Measurements from ENCODE around the gene SRMS.

SRMS gene

GRCh38 chr20:63513207-63513606 lies 34.3 kb downstream of the SRMS start:
- H3K4me3 ChIP-seq (ENCODE audit: control insufficient read depth in 1 of 7, extremely low read depth in 1 of 7, insufficient read depth in 4 of 7, low read depth in 2 of 7, low read length in 6 of 7), result no peak overlapping the region
- ChIA-PET POLR2A (no interaction called here), CTCF (no interaction called here)
- H3K4me1 ChIP-seq (ENCODE audit: control extremely low read depth in 1 of 4, control insufficient read depth in 4 of 4, insufficient read depth in 4 of 4, low read length in 3 of 4), result peaks cover 0 to 6% (median 3%) of the 10 kb centered on the region in 4 experiments
- WGBS (ENCODE audit: insufficient coverage), result 90% methylated on average over 2 of the region's 3 CpGs
- peaks cover 2 to 16% (median 6%) of the 10 kb centered on the region in 5 experiments for H3K27me3 ChIP-seq (replicated peaks in 2 of 5; ENCODE audit: control insufficient read depth in 4 of 5, insufficient read depth in 5 of 5, low read length in 4 of 5)
- DNase-seq, result no peak
- no peak overlapping the region for H3K27ac ChIP-seq (ENCODE audit: insufficient read depth in 1 of 2, low read depth in 1 of 2, low read length in 2 of 2, poor library complexity in 1 of 2, severe bottlenecking in 2 of 2)
- no peaks in the 10 kb centered on the region for H3K36me3 ChIP-seq (ENCODE audit: control insufficient read depth in 4 of 4, insufficient read depth in 4 of 4, low read length in 3 of 4)
- H3K9me3 ChIP-seq (ENCODE audit: control extremely low read depth in 1 of 5, control insufficient read depth in 4 of 5, insufficient read depth in 2 of 5, low read depth in 1 of 5, low read length in 4 of 5), result peaks cover 0 to 8% (median 6%) of the 10 kb centered on the region in 5 experiments

- Histone ChIP-seq H3K27me3 (replicated peaks in 2 of 5; ENCODE audit: control insufficient read depth in 4 of 5, insufficient read depth in 5 of 5, low read length in 4 of 5) (peaks cover 6 to 36% (median 7%) of the 10 kb centered on the region in 5 experiments), H3K4me3 (ENCODE audit: control insufficient read depth in 1 of 7, extremely low read depth in 1 of 7, insufficient read depth in 4 of 7, low read depth in 2 of 7, low read length in 6 of 7) (no peak overlapping the region), H3K9me3 (ENCODE audit: control extremely low read depth in 1 of 5, control insufficient read depth in 4 of 5, insufficient read depth in 2 of 5, low read depth in 1 of 5, low read length in 4 of 5) (peaks cover 0 to 29% (median 19%) of the 10 kb centered on the region in 5 experiments), H3K27ac (ENCODE audit: insufficient read depth in 1 of 2, low read depth in 1 of 2, low read length in 2 of 2, poor library complexity in 1 of 2, severe bottlenecking in 2 of 2) (no peak overlapping the region), H3K36me3 (ENCODE audit: control insufficient read depth in 4 of 4, insufficient read depth in 4 of 4, low read length in 3 of 4) (no peaks in the 10 kb centered on the region), H3K4me1 (ENCODE audit: control extremely low read depth in 1 of 4, control insufficient read depth in 4 of 4, insufficient read depth in 4 of 4, low read length in 3 of 4) (peaks cover 0 to 6% (median 3%) of the 10 kb centered on the region in 4 experiments)
- CTCF ChIA-PET, result interaction anchor here (2.6 kb wide), 1 partner anchor 12 kb away, joined by 11 read pairs; no protein-coding TSS in a partner anchor
- POLR2A ChIA-PET, result no interaction called here
- WGBS (ENCODE audit: insufficient coverage), result 98% methylated on average over 7 of the region's 9 CpGs
- DNase-seq, result no peak
Observed at GRCh38 chr20:63509088-63509564, 38.4 kb downstream of the SRMS start.

DNA sequence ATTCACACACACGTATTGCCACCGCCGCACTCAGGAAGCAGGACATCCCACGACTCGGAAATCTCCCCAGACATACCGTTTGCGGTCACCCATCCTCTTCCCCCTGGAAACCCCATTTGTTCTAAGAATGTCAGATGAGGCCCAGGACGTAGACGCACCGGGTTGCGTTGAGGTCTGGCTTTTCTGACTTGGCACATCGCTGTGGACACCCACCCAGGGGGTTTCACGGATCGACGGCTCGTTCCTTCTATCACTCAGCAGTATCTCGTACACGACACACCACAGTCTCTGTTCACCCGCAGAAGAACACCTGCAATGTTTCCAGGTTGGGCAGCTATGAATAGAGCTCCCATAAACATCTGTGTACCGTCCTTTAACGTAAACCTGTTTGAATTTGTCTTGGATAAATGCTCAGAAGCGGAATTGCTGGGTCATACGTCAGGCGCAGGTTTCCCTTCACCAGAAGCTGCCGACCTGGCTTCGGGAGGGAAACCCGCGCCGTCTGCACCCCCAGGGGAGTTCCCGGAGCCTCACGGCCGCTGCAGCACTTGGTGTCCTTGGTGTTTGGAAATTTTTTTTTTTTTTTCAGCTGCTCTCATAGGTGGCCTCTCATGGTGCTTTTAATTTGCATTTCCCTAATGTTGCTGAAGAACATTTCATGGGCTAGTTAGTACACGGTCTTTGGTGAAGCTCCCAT lies 39.3 kb downstream of the SRMS start:
- ChIA-PET POLR2A (interaction anchor here (0.6 kb wide), 2 partner anchors 12 to 50 kb away, joined by 3 read pairs; partner anchors contain the start of gene PPDPF), CTCF (interaction anchor here (2.6 kb wide), 1 partner anchor 11 kb away, joined by 11 read pairs; no protein-coding TSS in a partner anchor)
- H3K4me3 ChIP-seq (ENCODE audit: control insufficient read depth in 1 of 7, extremely low read depth in 1 of 7, insufficient read depth in 4 of 7, low read depth in 2 of 7, low read length in 6 of 7), result no peak overlapping the region
- DNase-seq, result no peak
- no peaks in the 10 kb centered on the region for H3K36me3 ChIP-seq (ENCODE audit: control insufficient read depth in 4 of 4, insufficient read depth in 4 of 4, low read length in 3 of 4)
- H3K27me3 ChIP-seq (replicated peaks in 2 of 5; ENCODE audit: control insufficient read depth in 4 of 5, insufficient read depth in 5 of 5, low read length in 4 of 5), result peaks cover 6 to 44% (median 8%) of the 10 kb centered on the region in 5 experiments
- peaks cover 0 to 28% (median 17%) of the 10 kb centered on the region in 5 experiments for H3K9me3 ChIP-seq (ENCODE audit: control extremely low read depth in 1 of 5, control insufficient read depth in 4 of 5, insufficient read depth in 2 of 5, low read depth in 1 of 5, low read length in 4 of 5)
- no peak overlapping the region for H3K27ac ChIP-seq (ENCODE audit: insufficient read depth in 1 of 2, low read depth in 1 of 2, low read length in 2 of 2, poor library complexity in 1 of 2, severe bottlenecking in 2 of 2)
- 85% methylated on average over 22 of the region's 33 CpGs for WGBS (ENCODE audit: insufficient coverage)
- H3K4me1 ChIP-seq (ENCODE audit: control extremely low read depth in 1 of 4, control insufficient read depth in 4 of 4, insufficient read depth in 4 of 4, low read length in 3 of 4), result peaks cover 0 to 6% (median 3%) of the 10 kb centered on the region in 4 experiments

DNA sequence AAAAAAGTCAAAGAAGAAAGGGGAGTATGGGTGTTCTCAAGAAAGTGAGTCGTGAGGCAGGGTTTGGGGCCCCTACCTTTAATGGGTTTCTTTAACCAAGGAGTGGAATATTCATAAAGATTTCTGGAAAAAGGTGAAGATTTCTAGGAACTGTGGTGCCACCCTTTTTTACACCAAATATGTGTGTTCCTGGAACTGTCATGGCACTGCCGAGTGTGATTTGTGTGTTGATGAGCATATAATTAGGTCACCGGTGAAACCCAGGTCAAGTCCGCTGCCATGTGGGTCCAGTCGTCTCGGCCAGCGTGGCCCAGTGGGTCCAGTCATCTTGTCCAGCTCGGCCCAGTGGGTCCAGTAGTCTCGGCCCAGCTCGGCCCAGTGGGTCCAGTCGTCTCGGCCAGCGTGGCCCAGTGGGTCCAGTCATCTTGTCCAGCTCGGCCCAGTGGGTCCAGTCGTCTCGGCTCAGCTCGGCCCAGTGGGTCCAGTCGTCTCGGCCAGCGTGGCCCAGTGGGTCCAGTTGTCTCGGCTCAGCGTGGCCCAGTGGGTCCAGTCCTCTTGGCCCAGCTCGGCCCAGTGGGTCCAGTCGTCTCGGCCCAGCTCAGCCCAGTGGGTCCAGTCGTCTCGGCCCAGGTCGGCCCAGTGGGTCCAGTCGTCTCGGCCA lies 40.3 kb downstream of the SRMS start:
- peaks cover 0 to 40% (median 8%) of the 10 kb centered on the region in 5 experiments for H3K27me3 ChIP-seq (replicated peaks in 2 of 5; ENCODE audit: control insufficient read depth in 4 of 5, insufficient read depth in 5 of 5, low read length in 4 of 5)
- no peak for DNase-seq
- CTCF ChIA-PET, result interaction anchor here (0.7 kb wide), 1 partner anchor 10 kb away, joined by 4 read pairs; no protein-coding TSS in a partner anchor

DNA sequence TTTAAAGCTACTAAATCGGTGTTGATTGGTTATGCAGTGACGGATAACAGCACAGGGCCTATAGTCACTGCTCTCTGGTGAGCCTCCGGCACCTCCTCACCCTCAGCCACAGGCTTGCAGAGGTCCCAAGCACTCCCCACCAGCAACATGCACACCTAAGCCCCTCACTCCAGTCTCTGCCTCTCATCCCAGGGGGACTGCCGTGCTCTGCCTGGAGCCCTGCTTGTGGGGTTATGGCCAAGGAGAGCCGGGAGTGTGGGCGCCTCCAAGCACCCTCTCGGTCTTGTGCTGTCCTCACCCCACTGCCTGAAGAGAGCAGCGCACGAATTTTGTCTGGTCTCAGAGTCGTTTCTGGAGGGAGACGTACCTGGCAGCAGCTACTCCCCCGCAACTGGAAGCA lies 41.8 kb downstream of the SRMS start:
- H3K27me3 ChIP-seq (replicated peaks in 2 of 5; ENCODE audit: control insufficient read depth in 4 of 5, insufficient read depth in 5 of 5, low read length in 4 of 5), result peaks cover 0 to 44% (median 8%) of the 10 kb centered on the region in 5 experiments
- H3K4me3 ChIP-seq (ENCODE audit: control insufficient read depth in 1 of 7, extremely low read depth in 1 of 7, insufficient read depth in 4 of 7, low read depth in 2 of 7, low read length in 6 of 7), result no peak overlapping the region
- 87% methylated on average over 6 of the region's 12 CpGs for WGBS (ENCODE audit: insufficient coverage)
- no peak for DNase-seq
- POLR2A ChIA-PET, result no interaction called here
- no peak overlapping the region for H3K27ac ChIP-seq (ENCODE audit: insufficient read depth in 1 of 2, low read depth in 1 of 2, low read length in 2 of 2, poor library complexity in 1 of 2, severe bottlenecking in 2 of 2)
- H3K9me3 ChIP-seq (ENCODE audit: control extremely low read depth in 1 of 5, control insufficient read depth in 4 of 5, insufficient read depth in 2 of 5, low read depth in 1 of 5, low read length in 4 of 5), result peaks cover 0 to 25% (median 15%) of the 10 kb centered on the region in 5 experiments
- no peaks in the 10 kb centered on the region for H3K36me3 ChIP-seq (ENCODE audit: control insufficient read depth in 4 of 4, insufficient read depth in 4 of 4, low read length in 3 of 4)
- H3K4me1 ChIP-seq (ENCODE audit: control extremely low read depth in 1 of 4, control insufficient read depth in 4 of 4, insufficient read depth in 4 of 4, low read length in 3 of 4), result peaks cover 0 to under 1% (median 0%) of the 10 kb centered on the region in 4 experiments
- CTCF ChIA-PET, result interaction anchor here (2.2 kb wide), 1 partner anchor 9 kb away, joined by 10 read pairs; no protein-coding TSS in a partner anchor

More for the DNA sequence above, 40.3 kb downstream of the SRMS start:
- Histone ChIP-seq H3K9me3 (ENCODE audit: control extremely low read depth in 1 of 5, control insufficient read depth in 4 of 5, insufficient read depth in 2 of 5, low read depth in 1 of 5, low read length in 4 of 5) (peaks cover 0 to 25% (median 15%) of the 10 kb centered on the region in 5 experiments), H3K4me3 (ENCODE audit: control insufficient read depth in 1 of 7, extremely low read depth in 1 of 7, insufficient read depth in 4 of 7, low read depth in 2 of 7, low read length in 6 of 7) (no peak overlapping the region), H3K4me1 (ENCODE audit: control extremely low read depth in 1 of 4, control insufficient read depth in 4 of 4, insufficient read depth in 4 of 4, low read length in 3 of 4) (peaks cover 0 to 6% (median 3%) of the 10 kb centered on the region in 4 experiments), H3K36me3 (ENCODE audit: control insufficient read depth in 4 of 4, insufficient read depth in 4 of 4, low read length in 3 of 4) (no peaks in the 10 kb centered on the region), H3K27ac (ENCODE audit: insufficient read depth in 1 of 2, low read depth in 1 of 2, low read length in 2 of 2, poor library complexity in 1 of 2, severe bottlenecking in 2 of 2) (no peak overlapping the region)
- POLR2A ChIA-PET, result interaction anchor here (0.6 kb wide), 1 partner anchor 649 kb away, joined by 4 read pairs; no protein-coding TSS in a partner anchor
- WGBS (ENCODE audit: insufficient coverage), result 94% methylated on average over 29 of the region's 30 CpGs

GRCh38 chr20:63505281-63505680 lies 42.3 kb downstream of the SRMS start:
- CTCF ChIA-PET, result interaction anchor here (2.2 kb wide), 1 partner anchor 9 kb away, joined by 10 read pairs; no protein-coding TSS in a partner anchor
- WGBS (ENCODE audit: insufficient coverage), result 90% methylated on average over 5 of the region's 8 CpGs
- peaks cover 0 to 49% (median 7%) of the 10 kb centered on the region in 5 experiments for H3K27me3 ChIP-seq (replicated peaks in 2 of 5; ENCODE audit: control insufficient read depth in 4 of 5, insufficient read depth in 5 of 5, low read length in 4 of 5)
- H3K9me3 ChIP-seq (ENCODE audit: control extremely low read depth in 1 of 5, control insufficient read depth in 4 of 5, insufficient read depth in 2 of 5, low read depth in 1 of 5, low read length in 4 of 5), result peaks cover 0 to 25% (median 15%) of the 10 kb centered on the region in 5 experiments
- H3K4me1 ChIP-seq (ENCODE audit: control extremely low read depth in 1 of 4, control insufficient read depth in 4 of 4, insufficient read depth in 4 of 4, low read length in 3 of 4), result no peaks in the 10 kb centered on the region
- H3K36me3 ChIP-seq (ENCODE audit: control insufficient read depth in 4 of 4, insufficient read depth in 4 of 4, low read length in 3 of 4), result no peaks in the 10 kb centered on the region
- no peak overlapping the region for H3K4me3 ChIP-seq (ENCODE audit: control insufficient read depth in 1 of 7, extremely low read depth in 1 of 7, insufficient read depth in 4 of 7, low read depth in 2 of 7, low read length in 6 of 7)
- H3K27ac ChIP-seq (ENCODE audit: insufficient read depth in 1 of 2, low read depth in 1 of 2, low read length in 2 of 2, poor library complexity in 1 of 2, severe bottlenecking in 2 of 2), result no peak overlapping the region
- no peak for DNase-seq
- POLR2A ChIA-PET, result no interaction called here

Measured in common myeloid progenitor, CD34-positive (primary cell).